Heart left ventricle (tissue), 16 donors: ENCODE results near the gene ARMC2. TPM values are rescaled to one million over a fixed set of nuclear protein-coding genes. Genes with fewer than 3 reads are reported as not detected.

Source experiments
- ATAC-seq, 4 donors: fragments of 200-7000 bp; cut with Tn5 transposase; one replicate each; pipeline ENCODE4 v1.9.1; 2020 to 2022; ENCODE audit warnings: moderate library complexity in 4 of 4, mild to moderate bottlenecking in 3 of 4, moderate number of reproducible peaks in 1 of 4
- DNase-seq, 5 donors: peaks; one replicate each; pipeline ENCODE4 v3.0.0-alpha.2; 2020
- H3K27ac ChIP-seq, 12 donors: fragments of 200-600 bp; sonication (generic) in 4 of 12; one replicate each; pipeline versions ENCODE4 v1.5.0 to v1.8.0; 2016 to 2022; ENCODE audit warnings: mild to moderate bottlenecking in 2 of 12
- H3K27me3 ChIP-seq, 9 donors: fragments of 200-600 bp; sonication (generic) in 2 of 9; one replicate each; pipeline versions ENCODE4 v1.5.1 to v1.8.0; 2016 to 2022; ENCODE audit warnings: mild to moderate bottlenecking in 3 of 9
- H3K36me3 ChIP-seq, 9 donors: fragments of 200-600 bp; sonication (generic) in 2 of 9; one replicate each; pipeline versions ENCODE4 v1.5.0 to v1.8.0; 2018 to 2022; ENCODE audit warnings: mild to moderate bottlenecking in 2 of 9
- H3K4me1 ChIP-seq, 12 donors: fragments of 200-600 bp; sonication (generic) in 4 of 12; one replicate each; pipeline versions ENCODE4 v1.5.0 to v1.8.0; 2016 to 2022; ENCODE audit warnings: mild to moderate bottlenecking in 3 of 12
- H3K4me3 ChIP-seq, 12 donors: fragments of 200-600 bp; sonication (generic) in 4 of 12; one replicate each; pipeline versions ENCODE4 v1.5.0 to v1.8.0; 2017 to 2022; ENCODE audit warnings: mild to moderate bottlenecking in 9 of 12, moderate library complexity in 4 of 12
- H3K9me3 ChIP-seq, 12 donors: fragments of 200-600 bp; sonication (generic) in 4 of 12; one replicate each; pipeline versions ENCODE4 v1.5.0 to v1.8.0; 2016 to 2022; ENCODE audit warnings: mild to moderate bottlenecking in 1 of 12
- CTCF ChIP-seq, 12 donors: fragments of 200-600 bp; sonication (generic) in 4 of 12; IDR thresholded peaks; one replicate each; pipeline versions ENCODE4 v1.5.0 to v1.8.0; 2018 to 2022; ENCODE audit warnings: antibody characterized with exemption in 12 of 12, mild to moderate bottlenecking in 5 of 12
- POLR2A ChIP-seq, 2 donors: fragments of 450-650 bp; IDR thresholded peaks; one replicate each; pipeline ENCODE4 v1.6.1; 2017; ENCODE audit warnings: antibody characterized with exemption in 2 of 2, mild to moderate bottlenecking in 2 of 2, moderate library complexity in 2 of 2
- WGBS, 4 donors: extraction: QIAGEN DNeasy Blood & Tissue Kit in 2 of 4; methylation state at CpG; one replicate each; pipeline versions ENCODE4 v1.1.5 to v1.1.7; 2013 to 2018; 5-methylcytosine and 5-hydroxymethylcytosine counted together
- intact Hi-C, 10 donors: fragments of 100-400 bp; cut with DNase I; formaldehyde crosslinking; loops; one replicate each; pipeline versions ENCODE4 v1.11.1 to v1.14.2; 2022
- polyA plus RNA-seq, 2 donors: library from polyadenylated mRNA; stranded (reverse); fragments of 200-250 nt; gene quantifications; one replicate each; pipeline ENCODE4 v1.2.3, GENCODE V29; 2013
- total RNA-seq, 9 donors: library from RNA; depleted of rRNA in 2 of 9; stranded (reverse); fragments of >200 nt in 2 of 9; fragmentation: NEBNext Ultra II Directional in 3 of 9; extraction: Animal tissue kit (Norgen Biotek cat#: 25700) in 3 of 9; gene quantifications; one replicate each; pipeline versions ENCODE4 v1.1.0 to v1.2.4, GENCODE V29; 2016 to 2023
- donor health status: ischemic (EF 13 %, LVEDD 7.1; RV severe dilation, severe dysfunction).
- donor health status: healthy with polysubstance abuse.
- donor health status: DM: no; HTN: yes; CAD: no.
- donor health status: DM: no; HTN: no; CAD: no.
- donor health status: ischemic (EF 25% LVEDD 6.9; RV normal size, moderate dysfunction).
- donor health status: ischemic (EF 25% LVEDD 5.7; RV mildly dilated, moderate dysfunction).
- donor health status: healthy.
- donor health status: DM: yes; HTN: yes; CAD: no.
- donor health status: ischemic (EF 35%, LVEDD 5.7; RV mildly dilated, moderate dysfunction).
- donor health status: nonischemic (EF 11% LVEDD 7.7; RV severe dilation, severe dysfunction).
- donor health status: DM: yes; HTN: yes; CAD: no.
- donor health status: PGD.
- donor health status: ischemic (EF 29% LVEDD 5.4; RV normal size, mild dysfunction).
- donor health status: nonischemic (EF 23%, LVEDD 6.1; RV moderate dilation, normal function).

The ARMC2 gene
- total and polyA plus RNA-seq, 11 donors = 3.1 to 18.0 (median 9.2) TPM

GRCh38 chr6:108895571-108895970 is 47.3 kb downstream of the ARMC2 start:
- no peak for DNase-seq
- H3K9me3 ChIP-seq = no peaks in the 10 kb centered on the region
- H3K27me3 ChIP-seq = no peaks in the 10 kb centered on the region
- 88 to 93% (median 92%) methylated on average over 1 of the region's 1 CpG for WGBS, 4 donors
- H3K27ac ChIP-seq = peak overlapping the region in 11 of 12 donors; percentile 45 to 90 (median 65)
- ATAC-seq = no peak
- H3K4me3 ChIP-seq = no peak overlapping the region
- peaks cover 0 to 51% (median 26%) of the 10 kb centered on the region in 12 donors for H3K4me1 ChIP-seq
- TF ChIP-seq POLR2A (IDR thresholded peaks at IDR 0.05) (no peak), CTCF (IDR thresholded peaks at IDR 0.05) (no peak)
- no peaks in the 10 kb centered on the region for H3K36me3 ChIP-seq
- intact Hi-C loops = loop anchor here in 8 of 10 donors (2.0 to 10.0 kb wide), 8 partner anchors 47 to 338 kb away; no protein-coding TSS in a partner anchor

- intact Hi-C loops = loop anchor here in 7 of 10 donors (5.0 to 10.0 kb wide), 7 partner anchors 46 to 339 kb away; no protein-coding TSS in a partner anchor
- Histone ChIP-seq H3K36me3 (no peaks in the 10 kb centered on the region), H3K27ac (peak overlapping the region; percentile 40 to 90 (median 66)), H3K4me1 (peaks cover 0 to 58% (median 26%) of the 10 kb centered on the region in 12 donors), H3K9me3 (no peaks in the 10 kb centered on the region), H3K4me3 (no peak overlapping the region), H3K27me3 (no peaks in the 10 kb centered on the region)
- no peak for DNase-seq
- TF ChIP-seq CTCF (IDR thresholded peaks at IDR 0.05) = no peak
- TF ChIP-seq POLR2A (IDR thresholded peaks at IDR 0.05) = no peak
- ATAC-seq = peak in 3 of 4 donors; percentile 29 to 45 (median 31)
- 66 to 75% (median 69%) methylated on average over 3 of the region's 3 CpGs for WGBS, 4 donors
Measured at GRCh38 chr6:108896111-108896661, 48.0 kb downstream of the ARMC2 start.

GRCh38 chr6:108897371-108897770 is 49.1 kb downstream of the ARMC2 start:
- no peaks in the 10 kb centered on the region for H3K9me3 ChIP-seq
- TF ChIP-seq POLR2A (IDR thresholded peaks at IDR 0.05) (no peak), CTCF (IDR thresholded peaks at IDR 0.05) (no peak)
- no peaks in the 10 kb centered on the region for H3K27me3 ChIP-seq
- H3K4me3 ChIP-seq = no peak overlapping the region
- no peaks in the 10 kb centered on the region for H3K36me3 ChIP-seq
- DNase-seq (peak in 4 of 5 donors; percentile 58 to 77 (median 61)), ATAC-seq (peak; percentile 90 to 95 (median 93))
- WGBS, 4 donors = 33 to 46% (median 40%) methylated on average over 1 of the region's 1 CpG
- intact Hi-C loops = loop anchor here in 7 of 10 donors (5.0 to 10.0 kb wide), 7 partner anchors 45 to 340 kb away; no protein-coding TSS in a partner anchor
- peaks cover 0 to 69% (median 26%) of the 10 kb centered on the region in 12 donors for H3K4me1 ChIP-seq
- H3K27ac ChIP-seq = peak overlapping the region; percentile 25 to 90 (median 66)

GRCh38 chr6:108902382-108902792 is 54.2 kb downstream of the ARMC2 start:
- H3K27ac ChIP-seq = peak overlapping the region in 11 of 12 donors; percentile 9 to 76 (median 52)
- ATAC-seq (peak in 3 of 4 donors; percentile 32 to 73 (median 71)), DNase-seq (no peak)
- H3K36me3 ChIP-seq = no peaks in the 10 kb centered on the region
- H3K9me3 ChIP-seq = no peaks in the 10 kb centered on the region
- TF ChIP-seq POLR2A (IDR thresholded peaks at IDR 0.05) (no peak), CTCF (IDR thresholded peaks at IDR 0.05) (no peak)
- peaks cover 0 to 64% (median 9%) of the 10 kb centered on the region in 12 donors for H3K4me1 ChIP-seq
- H3K4me3 ChIP-seq = no peak overlapping the region
- H3K27me3 ChIP-seq = no peaks in the 10 kb centered on the region
- intact Hi-C loops = loop anchor here in 3 of 10 donors (2.0 to 10.0 kb wide), 4 partner anchors 40 to 170 kb away; no protein-coding TSS in a partner anchor
